ENCODE data around the gene RGS1.

The RGS1 gene

GRCh38 chr1:192546596-192547190, 28.9 kb upstream of the RGS1 start:
- no peak for TF ChIP-seq CTCF (IDR thresholded peaks at IDR 0.05; ENCODE audit: extremely low read depth, missing control alignments)
- no peak for DNase-seq (ENCODE audit: low spot score)

GRCh38 chr1:192547501-192547900, 28.1 kb upstream of the RGS1 start:
- no peak for DNase-seq (ENCODE audit: low spot score)
- no peak for TF ChIP-seq CTCF (IDR thresholded peaks at IDR 0.05; ENCODE audit: extremely low read depth, missing control alignments)

GRCh38 chr1:192549937-192550336, 25.6 kb upstream of the RGS1 start:
- TF ChIP-seq CTCF (IDR thresholded peaks at IDR 0.05; ENCODE audit: extremely low read depth, missing control alignments): no peak
- no peak for DNase-seq (ENCODE audit: low spot score)

- DNase-seq (ENCODE audit: low spot score): peak; percentile 27
- TF ChIP-seq CTCF (IDR thresholded peaks at IDR 0.05; ENCODE audit: extremely low read depth, missing control alignments): no peak
Measured at GRCh38 chr1:192550922-192551534, 24.5 kb upstream of the RGS1 start.

- peak; percentile 8 for DNase-seq (ENCODE audit: low spot score)
- no peak for TF ChIP-seq CTCF (IDR thresholded peaks at IDR 0.05; ENCODE audit: extremely low read depth, missing control alignments)
Measured at GRCh38 chr1:192552760-192553191, 22.8 kb upstream of the RGS1 start.

- peak; percentile 7 for DNase-seq (ENCODE audit: low spot score)
- TF ChIP-seq CTCF (IDR thresholded peaks at IDR 0.05; ENCODE audit: extremely low read depth, missing control alignments): no peak
Measured at GRCh38 chr1:192553741-192554140, 21.8 kb upstream of the RGS1 start.

GRCh38 chr1:192554904-192555303, 20.7 kb upstream of the RGS1 start:
- no peak for TF ChIP-seq CTCF (IDR thresholded peaks at IDR 0.05; ENCODE audit: extremely low read depth, missing control alignments)
- DNase-seq (ENCODE audit: low spot score): no peak

All from GM20000 (cell line).